ENCODE results near the gene ALG12. TPM values are rescaled to one million over a fixed set of nuclear protein-coding genes. Genes with fewer than 3 reads are reported as not detected.

Gene ALG12
- total and polyA plus RNA-seq, 2 of the 13 experiments (the other 11 are each of a cell fraction or from before 2014, with no cell fraction given): 7.8 to 15.8 TPM

DNA sequence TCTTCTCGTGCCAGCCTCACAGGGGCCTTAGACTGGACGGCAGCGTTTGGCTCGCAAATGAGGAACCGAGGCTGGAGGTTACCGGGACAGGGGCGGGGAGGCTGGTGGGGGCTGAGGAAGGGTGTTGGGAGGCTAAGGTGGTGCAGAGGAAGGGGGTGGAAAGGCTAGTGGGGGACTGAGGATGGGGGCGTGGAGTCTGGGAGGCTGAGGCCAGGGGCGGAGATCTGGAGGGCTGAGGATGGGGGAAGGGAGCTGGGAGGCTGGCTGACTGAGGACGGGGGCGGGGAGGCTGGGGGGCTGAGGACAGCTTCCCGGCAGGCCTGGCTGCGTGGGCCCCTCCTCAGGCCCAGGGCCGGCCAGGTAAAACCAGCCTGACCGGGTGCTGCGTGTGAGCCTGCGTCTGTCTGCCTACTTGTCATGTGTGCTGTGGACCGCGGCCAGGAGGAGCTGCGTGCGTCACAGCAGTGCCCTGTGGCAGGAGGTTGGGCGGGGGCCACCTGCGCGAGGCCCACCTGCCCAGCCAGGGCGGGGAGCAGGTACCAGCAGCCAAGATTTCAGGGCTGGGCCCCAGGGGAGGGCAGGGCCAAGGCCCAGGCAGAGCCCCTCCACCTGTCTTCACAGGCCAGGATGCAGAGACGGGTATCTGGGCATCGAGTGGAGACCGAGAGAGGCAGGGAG is 32.9 kb upstream of the ALG12 start (continued):
- TF ChIP-seq SYNCRIP (IDR thresholded peaks at IDR 0.05; ENCODE audit: insufficient read depth, low read depth, low read length) (no peak), RBM22 (optimal IDR thresholded peaks at IDR 0.05; ENCODE audit: low read length) (no peak), CENPT (CRISPR knock-in tag; IDR thresholded peaks at IDR 0.05; ENCODE audit: low read depth) (0 out of 2 replicates have a peak, but pooled peaks have one; percentile 61), GTF3A (CRISPR knock-in tag; conservative IDR thresholded peaks at IDR 0.05) (no peak), IKZF1 (IDR thresholded peaks at IDR 0.05) (no peak), HNRNPH1 (optimal IDR thresholded peaks at IDR 0.05; ENCODE audit: low read depth, low read length) (no peak), TAF1 (CRISPR knock-in tag; IDR thresholded peaks at IDR 0.05) (0 out of 2 replicates have a peak, but pooled peaks have one; percentile 11), RFX3 (CRISPR knock-in tag; IDR thresholded peaks at IDR 0.05) (no peak), SRSF4 (IDR thresholded peaks at IDR 0.05; ENCODE audit: low read depth, low read length, poor library complexity, severe bottlenecking) (no peak), SPEN (CRISPR knock-in tag; IDR thresholded peaks at IDR 0.05; ENCODE audit: low read depth) (peak; percentile 50; the same call in 1 of the 2 replicates), TEAD2 (CRISPR knock-in tag; IDR thresholded peaks at IDR 0.05) (no peak), MIER2 (CRISPR knock-in tag; IDR thresholded peaks at IDR 0.05) (no peak), FOXA3 (CRISPR knock-in tag; IDR thresholded peaks at IDR 0.05) (no peak), HDAC1 (CRISPR knock-in tag; IDR thresholded peaks at IDR 0.05) (peak; percentile 50; the same call in 1 of the 2 replicates)
- TF ChIP-seq, protein P1, sequence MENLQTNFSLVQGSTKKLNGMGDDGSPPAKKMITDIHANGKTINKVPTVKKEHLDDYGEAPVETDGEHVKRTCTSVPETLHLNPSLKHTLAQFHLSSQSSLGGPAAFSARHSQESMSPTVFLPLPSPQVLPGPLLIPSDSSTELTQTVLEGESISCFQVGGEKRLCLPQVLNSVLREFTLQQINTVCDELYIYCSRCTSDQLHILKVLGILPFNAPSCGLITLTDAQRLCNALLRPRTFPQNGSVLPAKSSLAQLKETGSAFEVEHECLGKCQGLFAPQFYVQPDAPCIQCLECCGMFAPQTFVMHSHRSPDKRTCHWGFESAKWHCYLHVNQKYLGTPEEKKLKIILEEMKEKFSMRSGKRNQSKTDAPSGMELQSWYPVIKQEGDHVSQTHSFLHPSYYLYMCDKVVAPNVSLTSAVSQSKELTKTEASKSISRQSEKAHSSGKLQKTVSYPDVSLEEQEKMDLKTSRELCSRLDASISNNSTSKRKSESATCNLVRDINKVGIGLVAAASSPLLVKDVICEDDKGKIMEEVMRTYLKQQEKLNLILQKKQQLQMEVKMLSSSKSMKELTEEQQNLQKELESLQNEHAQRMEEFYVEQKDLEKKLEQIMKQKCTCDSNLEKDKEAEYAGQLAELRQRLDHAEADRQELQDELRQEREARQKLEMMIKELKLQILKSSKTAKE (CRISPR knock-in tag; IDR thresholded peaks at IDR 0.05; ENCODE audit: borderline replicate concordance): peak; percentile 64; the same call in 1 of the 2 replicates
- TF ChIP-seq, protein P2, sequence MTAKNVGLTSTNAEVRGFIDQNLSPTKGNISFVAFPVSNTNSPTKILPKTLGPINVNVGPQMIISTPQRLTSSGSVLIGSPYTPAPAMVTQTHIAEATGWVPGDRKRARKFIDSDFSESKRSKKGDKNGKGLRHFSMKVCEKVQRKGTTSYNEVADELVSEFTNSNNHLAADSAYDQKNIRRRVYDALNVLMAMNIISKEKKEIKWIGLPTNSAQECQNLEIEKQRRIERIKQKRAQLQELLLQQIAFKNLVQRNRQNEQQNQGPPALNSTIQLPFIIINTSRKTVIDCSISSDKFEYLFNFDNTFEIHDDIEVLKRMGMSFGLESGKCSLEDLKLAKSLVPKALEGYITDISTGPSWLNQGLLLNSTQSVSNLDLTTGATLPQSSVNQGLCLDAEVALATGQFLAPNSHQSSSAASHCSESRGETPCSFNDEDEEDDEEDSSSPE (CRISPR knock-in tag; IDR thresholded peaks at IDR 0.05): no peak
- TF ChIP-seq, protein P3, sequence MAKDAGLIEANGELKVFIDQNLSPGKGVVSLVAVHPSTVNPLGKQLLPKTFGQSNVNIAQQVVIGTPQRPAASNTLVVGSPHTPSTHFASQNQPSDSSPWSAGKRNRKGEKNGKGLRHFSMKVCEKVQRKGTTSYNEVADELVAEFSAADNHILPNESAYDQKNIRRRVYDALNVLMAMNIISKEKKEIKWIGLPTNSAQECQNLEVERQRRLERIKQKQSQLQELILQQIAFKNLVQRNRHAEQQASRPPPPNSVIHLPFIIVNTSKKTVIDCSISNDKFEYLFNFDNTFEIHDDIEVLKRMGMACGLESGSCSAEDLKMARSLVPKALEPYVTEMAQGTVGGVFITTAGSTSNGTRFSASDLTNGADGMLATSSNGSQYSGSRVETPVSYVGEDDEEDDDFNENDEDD (CRISPR knock-in tag; IDR thresholded peaks at IDR 0.05; ENCODE audit: borderline replicate concordance): peak; percentile 39; the same call in 1 of the 2 replicates
- TF ChIP-seq, protein P4, sequence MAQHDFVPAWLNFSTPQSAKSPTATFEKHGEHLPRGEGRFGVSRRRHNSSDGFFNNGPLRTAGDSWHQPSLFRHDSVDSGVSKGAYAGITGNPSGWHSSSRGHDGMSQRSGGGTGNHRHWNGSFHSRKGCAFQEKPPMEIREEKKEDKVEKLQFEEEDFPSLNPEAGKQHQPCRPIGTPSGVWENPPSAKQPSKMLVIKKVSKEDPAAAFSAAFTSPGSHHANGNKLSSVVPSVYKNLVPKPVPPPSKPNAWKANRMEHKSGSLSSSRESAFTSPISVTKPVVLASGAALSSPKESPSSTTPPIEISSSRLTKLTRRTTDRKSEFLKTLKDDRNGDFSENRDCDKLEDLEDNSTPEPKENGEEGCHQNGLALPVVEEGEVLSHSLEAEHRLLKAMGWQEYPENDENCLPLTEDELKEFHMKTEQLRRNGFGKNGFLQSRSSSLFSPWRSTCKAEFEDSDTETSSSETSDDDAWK (CRISPR knock-in tag; IDR thresholded peaks at IDR 0.05): no peak
- TF ChIP-seq, protein P5, sequence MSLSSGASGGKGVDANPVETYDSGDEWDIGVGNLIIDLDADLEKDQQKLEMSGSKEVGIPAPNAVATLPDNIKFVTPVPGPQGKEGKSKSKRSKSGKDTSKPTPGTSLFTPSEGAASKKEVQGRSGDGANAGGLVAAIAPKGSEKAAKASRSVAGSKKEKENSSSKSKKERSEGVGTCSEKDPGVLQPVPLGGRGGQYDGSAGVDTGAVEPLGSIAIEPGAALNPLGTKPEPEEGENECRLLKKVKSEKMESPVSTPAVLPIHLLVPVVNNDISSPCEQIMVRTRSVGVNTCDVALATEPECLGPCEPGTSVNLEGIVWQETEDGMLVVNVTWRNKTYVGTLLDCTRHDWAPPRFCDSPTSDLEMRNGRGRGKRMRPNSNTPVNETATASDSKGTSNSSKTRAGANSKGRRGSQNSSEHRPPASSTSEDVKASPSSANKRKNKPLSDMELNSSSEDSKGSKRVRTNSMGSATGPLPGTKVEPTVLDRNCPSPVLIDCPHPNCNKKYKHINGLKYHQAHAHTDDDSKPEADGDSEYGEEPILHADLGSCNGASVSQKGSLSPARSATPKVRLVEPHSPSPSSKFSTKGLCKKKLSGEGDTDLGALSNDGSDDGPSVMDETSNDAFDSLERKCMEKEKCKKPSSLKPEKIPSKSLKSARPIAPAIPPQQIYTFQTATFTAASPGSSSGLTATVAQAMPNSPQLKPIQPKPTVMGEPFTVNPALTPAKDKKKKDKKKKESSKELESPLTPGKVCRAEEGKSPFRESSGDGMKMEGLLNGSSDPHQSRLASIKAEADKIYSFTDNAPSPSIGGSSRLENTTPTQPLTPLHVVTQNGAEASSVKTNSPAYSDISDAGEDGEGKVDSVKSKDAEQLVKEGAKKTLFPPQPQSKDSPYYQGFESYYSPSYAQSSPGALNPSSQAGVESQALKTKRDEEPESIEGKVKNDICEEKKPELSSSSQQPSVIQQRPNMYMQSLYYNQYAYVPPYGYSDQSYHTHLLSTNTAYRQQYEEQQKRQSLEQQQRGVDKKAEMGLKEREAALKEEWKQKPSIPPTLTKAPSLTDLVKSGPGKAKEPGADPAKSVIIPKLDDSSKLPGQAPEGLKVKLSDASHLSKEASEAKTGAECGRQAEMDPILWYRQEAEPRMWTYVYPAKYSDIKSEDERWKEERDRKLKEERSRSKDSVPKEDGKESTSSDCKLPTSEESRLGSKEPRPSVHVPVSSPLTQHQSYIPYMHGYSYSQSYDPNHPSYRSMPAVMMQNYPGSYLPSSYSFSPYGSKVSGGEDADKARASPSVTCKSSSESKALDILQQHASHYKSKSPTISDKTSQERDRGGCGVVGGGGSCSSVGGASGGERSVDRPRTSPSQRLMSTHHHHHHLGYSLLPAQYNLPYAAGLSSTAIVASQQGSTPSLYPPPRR (CRISPR knock-in tag; IDR thresholded peaks at IDR 0.05; ENCODE audit: borderline replicate concordance): no peak
